HepG2 (cell line): ENCODE results near the gene RGMA. TPM values are rescaled to one million over a fixed set of nuclear protein-coding genes. Genes with fewer than 3 reads are reported as not detected.

Experiments
- ATAC-seq: fragments of 200-7000 bp; cut with Tn5 transposase; 3 replicates; pipeline ENCODE4 v1.9.1; 2020; ENCODE audit warnings: mild to moderate bottlenecking, moderate library complexity
- BruUV-seq: library from RNA; stranded (reverse); fragments of 400-500 nt; replicated peaks from 2 replicates; lab custom pipeline; 2021; lab: Mats Ljungman, UMichigan
- CTCF ChIA-PET: fragments of 300-600 bp; formaldehyde crosslinking; extraction: SDS; loops from one replicate; lab custom pipeline; 2021; ENCODE audit warnings: low total read pairs, inconsistent platforms, low intra/inter-chr PET ratio; lab: Yijun Ruan, JAX
- POLR2A ChIA-PET: fragments of 350-600 bp; sonication (Branson Sonifier 250); formaldehyde crosslinking; loops from one replicate; lab custom pipeline; 2020; ENCODE audit warnings: antibody characterized with exemption, inconsistent platforms; lab: Yijun Ruan, JAX
- DNase-seq: peaks from one replicate; pipeline ENCODE4 v3.0.0-alpha.2; 2015; ENCODE audit warnings: low spot score
- FAIRE-seq: peaks from 3 replicates; lab custom pipeline; 2011; peaks lifted over from hg19 to GRCh38; lab: Jason Lieb, UNC
- H2AFZ ChIP-seq: one replicate; pipeline ENCODE4 v1.6.1; 2011; ENCODE audit warnings: low read length, inconsistent platforms
- H3K27ac ChIP-seq: fragments of 300-600 bp; 3 replicates; pipeline ENCODE4 v1.8.0; 2011; ENCODE audit warnings: mixed run types, mild to moderate bottlenecking, mixed read lengths, low read length, inconsistent platforms; ENCODE audit not compliant: insufficient read depth; ENCODE audit errors: extremely low read length
- H3K27me3 ChIP-seq, 2 experiments: fragments of 200-600 bp in 1 of 2; 2 replicates in 1 of 2; 3 replicates in 1 of 2; pipeline versions ENCODE4 v1.6.0 to v1.8.0; 2011; ENCODE audit warnings: low read length in 2 of 2, mild to moderate bottlenecking in 2 of 2, moderate library complexity in 2 of 2, inconsistent platforms in 1 of 2; ENCODE audit not compliant: insufficient read depth in 2 of 2, control insufficient read depth in 1 of 2
- H3K36me3 ChIP-seq, 2 experiments: fragments of 200-600 bp in 1 of 2; replicated peaks in 1 of 2; 2 replicates in 1 of 2; 3 replicates in 1 of 2; pipeline versions ENCODE4 v1.5.1 to v1.8.0; 2011; ENCODE audit warnings: low read length in 2 of 2, inconsistent platforms in 1 of 2; ENCODE audit not compliant: insufficient read depth in 2 of 2, control insufficient read depth in 1 of 2
- H3K4me1 ChIP-seq: 2 replicates; pipeline ENCODE4 v1.5.1; 2012; ENCODE audit warnings: low read length, inconsistent platforms; ENCODE audit not compliant: insufficient read depth
- H3K4me2 ChIP-seq: 2 replicates; pipeline ENCODE4 v1.6.0; 2011; ENCODE audit warnings: low read depth, low read length, inconsistent platforms
- H3K4me3 ChIP-seq, 3 experiments: fragments of 200-600 bp in 1 of 3; sonication (generic), shearing (Covaris generic) in 1 of 3; replicated peaks in 1 of 3; 2 replicates each; pipeline ENCODE4 v1.5.1; 2011 to 2016; ENCODE audit warnings: low read length in 3 of 3, inconsistent platforms in 2 of 3, low read depth in 2 of 3, mild to moderate bottlenecking in 2 of 3, control low read depth in 1 of 3, mixed read lengths in 1 of 3; ENCODE audit not compliant: insufficient read depth in 1 of 3
- H3K79me2 ChIP-seq: one replicate; pipeline ENCODE4 v1.6.1; 2011; ENCODE audit warnings: low read length, inconsistent platforms; ENCODE audit not compliant: insufficient read depth
- H3K9ac ChIP-seq: 2 replicates; pipeline ENCODE4 v1.6.0; 2011; ENCODE audit warnings: mild to moderate bottlenecking, low read depth, low read length, inconsistent platforms; ENCODE audit not compliant: insufficient read depth
- H3K9me3 ChIP-seq: 2 replicates; pipeline ENCODE4 v1.5.1; 2012; ENCODE audit warnings: mild to moderate bottlenecking, low read length
- H4K20me1 ChIP-seq: 2 replicates; pipeline ENCODE4 v1.6.0; 2011; ENCODE audit warnings: inconsistent platforms, mild to moderate bottlenecking, low read length, moderate library complexity; ENCODE audit not compliant: insufficient read depth
- KMT2B ChIP-seq: IDR thresholded peaks from 2 replicates; pipeline ENCODE4 v1.6.1; 2016; ENCODE audit warnings: missing genetic modification reagents, missing compliant biosample characterization
- MTA3 ChIP-seq: sonication (generic); formaldehyde crosslinking; IDR thresholded peaks from 2 replicates; pipeline ENCODE4 v1.4.0; 2020; ENCODE audit warnings: missing genetic modification reagents
- NONO ChIP-seq, 2 experiments: fragments of 450-650 bp in 1 of 2; sonication (generic) in 1 of 2; formaldehyde crosslinking in 1 of 2; IDR thresholded peaks in 1 of 2; conservative IDR thresholded peaks in 1 of 2; 2 replicates each; pipeline versions ENCODE4 v1.6.1 to v1.8.0; 2017 to 2022; ENCODE audit warnings: mild to moderate bottlenecking in 1 of 2, missing genetic modification reagents in 1 of 2, moderate library complexity in 1 of 2
- PHF21A ChIP-seq: sonication (generic); formaldehyde crosslinking; IDR thresholded peaks from 2 replicates; pipeline ENCODE4 v1.5.0; 2020; ENCODE audit warnings: mild to moderate bottlenecking, missing genetic modification reagents
- SKI ChIP-seq: fragments of 450-650 bp; IDR thresholded peaks from one replicate; pipeline ENCODE4 v1.6.1; 2018; ENCODE audit warnings: mild to moderate bottlenecking; ENCODE audit not compliant: partially characterized antibody
- SMARCC2 ChIP-seq: fragments of 450-650 bp; IDR thresholded peaks from 2 replicates; pipeline ENCODE4 v1.6.1; 2017; ENCODE audit warnings: antibody characterized with exemption, mild to moderate bottlenecking
- TEF ChIP-seq: sonication (generic); formaldehyde crosslinking; IDR thresholded peaks from 2 replicates; pipeline ENCODE4 v1.5.0; 2020; ENCODE audit warnings: missing genetic modification reagents
- TOE1 ChIP-seq: sonication (generic); formaldehyde crosslinking; IDR thresholded peaks from 2 replicates; pipeline ENCODE4 v1.4.0; 2020; ENCODE audit warnings: mild to moderate bottlenecking, missing genetic modification reagents
- ZBTB20 ChIP-seq: sonication (generic); formaldehyde crosslinking; IDR thresholded peaks from 2 replicates; pipeline ENCODE4 v1.8.1; 2023; ENCODE audit warnings: missing genetic modification reagents, low read depth, mild to moderate bottlenecking, borderline replicate concordance
- ZNF142 ChIP-seq: sonication (generic); formaldehyde crosslinking; IDR thresholded peaks from 2 replicates; pipeline ENCODE4 v1.4.0; 2020; ENCODE audit warnings: missing genetic modification reagents
- ZNF234 ChIP-seq: sonication (generic); formaldehyde crosslinking; conservative IDR thresholded peaks from 2 replicates; pipeline ENCODE4 v1.5.1; 2020; ENCODE audit warnings: mild to moderate bottlenecking, missing genetic modification reagents
- ZNF326 ChIP-seq: sonication (generic); formaldehyde crosslinking; IDR thresholded peaks from 2 replicates; pipeline ENCODE4 v1.4.0; 2020; ENCODE audit warnings: missing genetic modification reagents, borderline replicate concordance
- ZNF616 ChIP-seq: sonication (generic); formaldehyde crosslinking; IDR thresholded peaks from 2 replicates; pipeline ENCODE4 v1.5.0; 2020; ENCODE audit warnings: low read depth, mild to moderate bottlenecking, missing genetic modification reagents
- ZNF713 ChIP-seq: sonication (generic); formaldehyde crosslinking; IDR thresholded peaks from 2 replicates; pipeline ENCODE4 v1.4.0; 2020; ENCODE audit warnings: mild to moderate bottlenecking, missing genetic modification reagents
- ZSCAN20 ChIP-seq: sonication (generic); formaldehyde crosslinking; IDR thresholded peaks from 2 replicates; pipeline ENCODE4 v1.4.0; 2020; ENCODE audit warnings: missing genetic modification reagents, mild to moderate bottlenecking, borderline replicate concordance
- WGBS: methylation state at CpG from one replicate; pipeline ENCODE4 v1.1.6; 2017; ENCODE audit warnings: low lambda C conversion rate; 5-methylcytosine and 5-hydroxymethylcytosine counted together
- in situ Hi-C: cut with HindIII; loops from 2 replicates; pipeline ENCODE4 v1.10.0; 2017; ENCODE audit warnings: low pct_unique_long_range_greater_than_20kb; ENCODE audit not compliant: extremely low pct_ligation_motif_present
- intact Hi-C: fragments of 100-400 bp; cut with micrococcal nuclease; formaldehyde crosslinking; loops from one replicate; pipeline ENCODE4 v1.10.0; 2022; ENCODE audit not compliant: unreplicated experiment
- polyA plus RNA-seq, 8 experiments: library from polyadenylated mRNA; depleted of rRNA in 3 of 8; stranded (reverse) in 7 of 8; unstranded in 1 of 8; fragments of >200 nt; fragmentation: Illumina TruSeq in 4 of 8; extraction: Trizol in 4 of 8; gene quantifications; 2 replicates each; pipeline versions ENCODE4 v1.2.1 to v1.2.3, GENCODE V29; 2011 to 2016; ENCODE audit warnings: low read depth in 4 of 8, missing spikeins in 1 of 8, mixed read lengths in 1 of 8; ENCODE audit not compliant: insufficient read depth in 1 of 8
- total RNA-seq, 5 experiments: library from RNA; depleted of rRNA; stranded (reverse); fragments of >200 nt; fragmentation: Illumina TruSeq; extraction: Trizol; gene quantifications; 2 replicates each; pipeline ENCODE4 v1.2.3, GENCODE V29; 2016; ENCODE audit warnings: low read depth in 1 of 5
- TF ChIP-seq, protein P1 (sequence below): sonication (generic); formaldehyde crosslinking; IDR thresholded peaks from 2 replicates; pipeline ENCODE4 v1.5.0; 2020; ENCODE audit warnings: mild to moderate bottlenecking, missing genetic modification reagents

The RGMA gene
- total and polyA plus RNA-seq, 2 of the 13 experiments (the other 11 are each of a cell fraction or from before 2014, with no cell fraction given): not detected

DNA sequence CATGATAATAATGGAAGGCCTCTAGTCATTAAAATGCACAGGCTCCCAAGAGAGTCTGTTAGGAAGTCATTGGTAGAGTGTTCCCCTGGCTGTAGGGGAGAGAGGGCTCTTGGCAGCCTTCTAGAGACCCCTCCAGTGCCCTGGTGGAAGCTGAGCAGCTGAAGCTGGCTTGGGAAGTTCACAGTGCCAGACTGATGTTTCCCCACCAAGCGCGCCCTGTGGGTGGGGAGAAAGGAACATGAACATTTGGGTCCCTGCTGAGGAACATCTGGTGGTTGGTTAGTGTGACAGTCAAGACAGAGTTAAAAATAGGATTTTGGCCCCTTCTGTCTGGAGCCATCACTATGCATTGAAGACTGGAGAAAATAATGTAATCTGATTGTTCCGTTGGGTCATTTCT lies 37.1 kb upstream of the RGMA start:
- Histone ChIP-seq H3K4me2 (no peak overlapping the region), H3K79me2 (no peaks in the 10 kb centered on the region), H3K36me3 (no peaks in the 10 kb centered on the region), H3K9me3 (no peaks in the 10 kb centered on the region), H4K20me1 (no peaks in the 10 kb centered on the region), H3K4me1 (no peaks in the 10 kb centered on the region), H3K27me3 (peaks cover 1 to 35% of the 10 kb centered on the region in 2 experiments; a peak in 4 of 5 replicates), H3K27ac (no peak overlapping the region)
- ATAC-seq (no peak), DNase-seq (no peak), FAIRE-seq (no peak)
- WGBS: 94% methylated on average over 1 of the region's 3 CpGs
- in situ Hi-C loops: no loop called here
- no peak for TF ChIP-seq ZNF713 (CRISPR knock-in tag)
- no peak for TF ChIP-seq ZNF326 (CRISPR knock-in tag)
- TF ChIP-seq TOE1 (CRISPR knock-in tag): no peak
- TF ChIP-seq MTA3: no peak
- no peak for TF ChIP-seq ZNF616 (CRISPR knock-in tag)
- no peak for TF ChIP-seq KMT2B
- TF ChIP-seq PHF21A (CRISPR knock-in tag): no peak
- TF ChIP-seq TEF: no peak
- TF ChIP-seq SKI: no peak
- no peak for TF ChIP-seq SMARCC2
- TF ChIP-seq ZNF234 (CRISPR knock-in tag): no peak
- TF ChIP-seq, protein P1, sequence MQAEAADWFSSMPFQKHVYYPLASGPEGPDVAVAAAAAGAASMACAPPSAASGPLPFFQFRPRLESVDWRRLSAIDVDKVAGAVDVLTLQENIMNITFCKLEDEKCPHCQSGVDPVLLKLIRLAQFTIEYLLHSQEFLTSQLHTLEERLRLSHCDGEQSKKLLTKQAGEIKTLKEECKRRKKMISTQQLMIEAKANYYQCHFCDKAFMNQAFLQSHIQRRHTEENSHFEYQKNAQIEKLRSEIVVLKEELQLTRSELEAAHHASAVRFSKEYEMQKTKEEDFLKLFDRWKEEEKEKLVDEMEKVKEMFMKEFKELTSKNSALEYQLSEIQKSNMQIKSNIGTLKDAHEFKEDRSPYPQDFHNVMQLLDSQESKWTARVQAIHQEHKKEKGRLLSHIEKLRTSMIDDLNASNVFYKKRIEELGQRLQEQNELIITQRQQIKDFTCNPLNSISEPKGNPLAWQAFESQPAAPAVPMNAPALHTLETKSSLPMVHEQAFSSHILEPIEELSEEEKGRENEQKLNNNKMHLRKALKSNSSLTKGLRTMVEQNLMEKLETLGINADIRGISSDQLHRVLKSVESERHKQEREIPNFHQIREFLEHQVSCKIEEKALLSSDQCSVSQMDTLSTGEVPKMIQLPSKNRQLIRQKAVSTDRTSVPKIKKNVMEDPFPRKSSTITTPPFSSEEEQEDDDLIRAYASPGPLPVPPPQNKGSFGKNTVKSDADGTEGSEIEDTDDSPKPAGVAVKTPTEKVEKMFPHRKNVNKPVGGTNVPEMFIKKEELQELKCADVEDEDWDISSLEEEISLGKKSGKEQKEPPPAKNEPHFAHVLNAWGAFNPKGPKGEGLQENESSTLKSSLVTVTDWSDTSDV (CRISPR knock-in tag): no peak
- no peak for TF ChIP-seq NONO (IDR thresholded peaks at IDR 0.05)
- no peak for TF ChIP-seq NONO (CRISPR knock-in tag; conservative IDR thresholded peaks at IDR 0.05)
- no peak for TF ChIP-seq ZBTB20 (CRISPR knock-in tag)
- TF ChIP-seq ZNF142 (CRISPR knock-in tag): no peak
- no peak for TF ChIP-seq ZSCAN20 (CRISPR knock-in tag)
- TF ChIP-seq, all 625 proteins: peak for 0
- no TSS peak for BruUV-seq
- CTCF ChIA-PET: no interaction called here
- intact Hi-C loops: no loop called here
- H2AFZ ChIP-seq: no peak overlapping the region
- H3K9ac ChIP-seq: no peak overlapping the region
- POLR2A ChIA-PET: interaction anchor here (0.7 kb wide), 1 partner anchor 21 kb away, joined by 3 read pairs; no protein-coding TSS in a partner anchor
- H3K4me3 ChIP-seq: no peak overlapping the region
